IMR-90 (cell line): ENCODE data around the gene LINC00632. TPM values are rescaled to one million over a fixed set of nuclear protein-coding genes. Genes with fewer than 3 reads are reported as not detected.

Source experiments
- ATAC-seq: fragments of 200-7000 bp; cut with Tn5 transposase; 2 replicates; pipeline ENCODE4 v1.9.1; 2020; ENCODE audit warnings: low read depth, mild to moderate bottlenecking, moderate library complexity
- BruUV-seq: library from RNA; stranded (reverse); fragments of 400-500 nt; replicated peaks from 2 replicates; lab custom pipeline; 2021; lab: Mats Ljungman, UMichigan
- CTCF ChIA-PET: fragments of 300-600 bp; formaldehyde crosslinking; extraction: SDS; loops from one replicate; lab custom pipeline; 2021; ENCODE audit warnings: antibody characterized with exemption; lab: Yijun Ruan, JAX
- POLR2A ChIA-PET: fragments of 300-600 bp; sonication (Branson Sonifier 250); formaldehyde crosslinking; loops from one replicate; lab custom pipeline; 2022; ENCODE audit warnings: antibody characterized with exemption; ENCODE audit not compliant: unreplicated experiment; lab: Charles Lee
- DNase-seq: peaks from one replicate; pipeline ENCODE4 v3.0.0; 2013
- H2AFZ ChIP-seq: replicated peaks from 2 replicates; pipeline ENCODE3; 2013; ENCODE audit warnings: low read length, mild to moderate bottlenecking; ENCODE audit not compliant: poor library complexity
- H2AK5ac ChIP-seq: 2 replicates; pipeline ENCODE4 v1.6.1; 2013; ENCODE audit warnings: low read depth, low read length, inconsistent platforms
- H2AK9ac ChIP-seq: replicated peaks from 2 replicates; pipeline ENCODE3; 2013; ENCODE audit warnings: mild to moderate bottlenecking, low read depth, low read length, moderate library complexity; ENCODE audit not compliant: poor library complexity
- H2BK120ac ChIP-seq: 2 replicates; pipeline ENCODE4 v1.6.1; 2013; ENCODE audit warnings: low read depth, low read length, inconsistent platforms
- H2BK15ac ChIP-seq: 3 replicates; pipeline ENCODE4 v1.6.1; 2013; ENCODE audit warnings: low read depth, low read length, inconsistent platforms
- H2BK20ac ChIP-seq: 2 replicates; pipeline ENCODE4 v1.6.1; 2013; ENCODE audit warnings: low read depth, mild to moderate bottlenecking, inconsistent platforms, low read length, moderate library complexity
- H2BK5ac ChIP-seq: 2 replicates; pipeline ENCODE4 v1.6.1; 2013; ENCODE audit warnings: mild to moderate bottlenecking, low read depth, low read length, inconsistent platforms; ENCODE audit not compliant: poor library complexity, severe bottlenecking
- H3K14ac ChIP-seq: replicated peaks from 2 replicates; pipeline ENCODE4 v1.6.1; 2013; ENCODE audit warnings: low read depth, low read length, inconsistent platforms
- H3K18ac ChIP-seq: 2 replicates; pipeline ENCODE4 v1.6.1; 2013; ENCODE audit warnings: low read depth, low read length, control low read depth
- H3K23ac ChIP-seq: 2 replicates; pipeline ENCODE4 v1.6.1; 2013; ENCODE audit warnings: low read depth, low read length, inconsistent platforms
- H3K27ac ChIP-seq: 2 replicates; pipeline ENCODE4 v1.5.1; 2013; ENCODE audit warnings: mild to moderate bottlenecking, control low read depth, low read length; ENCODE audit not compliant: insufficient read depth
- H3K27me3 ChIP-seq: 2 replicates; pipeline ENCODE4 v1.6.1; 2013; ENCODE audit warnings: low read length; ENCODE audit not compliant: control insufficient read depth, insufficient read depth
- H3K36me3 ChIP-seq: 2 replicates; pipeline ENCODE4 v1.6.1; 2013; ENCODE audit warnings: low read length, mixed read lengths; ENCODE audit not compliant: control insufficient read depth, insufficient read depth
- H3K4ac ChIP-seq: 2 replicates; pipeline ENCODE4 v1.6.1; 2013; ENCODE audit warnings: low read depth, low read length, inconsistent platforms
- H3K4me1 ChIP-seq: 2 replicates; pipeline ENCODE4 v1.6.1; 2013; ENCODE audit warnings: low read length, mixed read lengths; ENCODE audit not compliant: control insufficient read depth, insufficient read depth
- H3K4me2 ChIP-seq: 2 replicates; pipeline ENCODE4 v1.6.1; 2013; ENCODE audit warnings: low read depth, mild to moderate bottlenecking, control low read depth, low read length, moderate library complexity
- H3K4me3 ChIP-seq: 2 replicates; pipeline ENCODE4 v1.5.1; 2013; ENCODE audit warnings: low read depth, mild to moderate bottlenecking, control low read depth, low read length, moderate library complexity; ENCODE audit not compliant: insufficient read depth
- H3K56ac ChIP-seq: 2 replicates; pipeline ENCODE4 v1.6.1; 2013; ENCODE audit warnings: low read length, inconsistent platforms; ENCODE audit not compliant: insufficient read depth; ENCODE audit errors: extremely low read depth
- H3K79me1 ChIP-seq, 2 experiments: 2 replicates each; pipeline ENCODE4 v1.6.1; 2013; ENCODE audit warnings: low read length in 2 of 2, inconsistent platforms in 1 of 2, low read depth in 1 of 2
- H3K9ac ChIP-seq: 2 replicates; pipeline ENCODE4 v1.6.1; 2013; ENCODE audit warnings: low read depth, low read length, control low read depth
- H3K9me1 ChIP-seq: 2 replicates; pipeline ENCODE4 v1.6.1; 2013; ENCODE audit warnings: low read length, inconsistent platforms; ENCODE audit not compliant: insufficient read depth
- H3K9me3 ChIP-seq: 2 replicates; pipeline ENCODE4 v1.6.1; 2013; ENCODE audit warnings: low read length; ENCODE audit not compliant: control insufficient read depth, insufficient read depth
- H4K20me1 ChIP-seq: 2 replicates; pipeline ENCODE4 v1.6.1; 2013; ENCODE audit warnings: low read length, inconsistent platforms; ENCODE audit not compliant: insufficient read depth
- H4K5ac ChIP-seq: 2 replicates; pipeline ENCODE4 v1.6.1; 2013; ENCODE audit warnings: mild to moderate bottlenecking, low read depth, low read length, control low read depth
- H4K8ac ChIP-seq, 2 experiments: 2 replicates each; pipeline ENCODE4 v1.6.1; 2013; ENCODE audit warnings: low read depth in 2 of 2, low read length in 2 of 2, control low read depth in 1 of 2, inconsistent platforms in 1 of 2
- H4K91ac ChIP-seq: 2 replicates; pipeline ENCODE4 v1.6.1; 2013; ENCODE audit warnings: low read depth, low read length, inconsistent platforms; ENCODE audit not compliant: insufficient read depth
- CEBPB ChIP-seq: IDR thresholded peaks from 2 replicates; pipeline ENCODE4 v1.6.1; 2012; ENCODE audit warnings: low read depth, low read length, improper control_type of control experiment
- MXI1 ChIP-seq: IDR thresholded peaks from 2 replicates; pipeline ENCODE4 v1.6.1; 2012; ENCODE audit warnings: low read depth, mild to moderate bottlenecking, low read length, moderate library complexity, borderline replicate concordance
- RAD21 ChIP-seq: IDR thresholded peaks from 2 replicates; pipeline ENCODE4 v1.6.1; 2012; ENCODE audit warnings: low read length, improper control_type of control experiment
- SMC3 ChIP-seq: fragments of 150-350 bp; IDR thresholded peaks from 2 replicates; pipeline ENCODE4 v1.6.1; 2016; ENCODE audit warnings: low read depth, mild to moderate bottlenecking, antibody characterized with exemption, low read length, moderate library complexity
- WGBS, 2 experiments: methylation state at CpG; one replicate each; pipeline versions ENCODE4 v1.1.5 to v1.1.7; 2013; ENCODE audit warnings: missing lambda C conversion rate in 2 of 2; ENCODE audit not compliant: insufficient read length in 1 of 2; ENCODE audit errors: extremely low coverage in 2 of 2; 5-methylcytosine and 5-hydroxymethylcytosine counted together
- dilution Hi-C: fragments of 300-500 bp; cut with HindIII; formaldehyde crosslinking; loops from one replicate; pipeline ENCODE4 v1.14.3; 2018; ENCODE audit warnings: low sequenced_read_pairs; ENCODE audit not compliant: unreplicated experiment
- in situ Hi-C: fragments of 300-500 bp; cut with MboI; formaldehyde crosslinking; loops from 3 replicates; pipeline ENCODE4 v1.14.3; 2019; ENCODE audit warnings: low sequenced_read_pairs, inconsistent platforms, mixed read lengths
- intact Hi-C: fragments of 100-400 bp; cut with micrococcal nuclease; formaldehyde crosslinking; loops from 2 replicates; pipeline ENCODE4 v1.10.0; 2022
- polyA plus RNA-seq, 3 experiments: library from polyadenylated mRNA; depleted of rRNA; stranded (reverse); fragments of >200 nt; gene quantifications; 2 replicates each; pipeline ENCODE4 v1.2.3, GENCODE V29; 2012; ENCODE audit warnings: low replicate concordance in 1 of 3
- total RNA-seq: library from RNA; depleted of rRNA; stranded (reverse); fragments of >200 nt; gene quantifications from 2 replicates; pipeline ENCODE4 v1.2.3, GENCODE V29; 2012
- TF ChIP-seq, protein P1 (sequence below): conservative IDR thresholded peaks from 2 replicates; pipeline ENCODE4 v1.5.1; 2012; ENCODE audit warnings: mild to moderate bottlenecking, low read depth, low read length, improper control_type of control experiment
- TF ChIP-seq, protein P2 (sequence below): fragments of 150-350 bp; IDR thresholded peaks from 2 replicates; pipeline ENCODE4 v1.6.1; 2017; ENCODE audit warnings: mild to moderate bottlenecking, antibody characterized with exemption, low read length, low read depth

Gene LINC00632
- total and polyA plus RNA-seq, 2 of the 4 experiments (the other 2 are of a cell fraction): 7.2 to 25.0 TPM

- peak; percentile 57 for DNase-seq
- CTCF ChIA-PET: no interaction called here
Measured at GRCh38 chrX:140733766-140734342, 24.3 kb downstream of the LINC00632 start.

More at GRCh38 chrX:140733766-140734342, 24.3 kb downstream of the LINC00632 start:
- no peak overlapping the region for H3K4ac ChIP-seq
- H2BK20ac ChIP-seq: no peak overlapping the region
- H3K18ac ChIP-seq: no peak overlapping the region
- no peak overlapping the region for H2BK120ac ChIP-seq
- H4K20me1 ChIP-seq: no peaks in the 10 kb centered on the region
- H3K4me2 ChIP-seq: no peak overlapping the region
- intact Hi-C loops: loop anchor here (1.0 to 10.0 kb wide), 3 partner anchors 33 to 679 kb away; no protein-coding TSS in a partner anchor
- dilution Hi-C loops: no loop called here
- H3K27me3 ChIP-seq: no peaks in the 10 kb centered on the region
- in situ Hi-C loops: no loop called here
- no peaks in the 10 kb centered on the region for H3K79me1 ChIP-seq
- no peaks in the 10 kb centered on the region for H3K36me3 ChIP-seq
- no peak overlapping the region for H2AK9ac ChIP-seq
- BruUV-seq: no TSS peak
- no peak overlapping the region for H3K23ac ChIP-seq
- no peak overlapping the region for H2BK5ac ChIP-seq
- no peak overlapping the region for H3K27ac ChIP-seq
- no peak overlapping the region for H3K9ac ChIP-seq
- H4K91ac ChIP-seq: no peak overlapping the region
- H4K5ac ChIP-seq: no peak overlapping the region
- H3K14ac ChIP-seq: no peak overlapping the region
- no CpG with 5 or more reads among the region's 10 CpGs for WGBS, 2 experiments
- POLR2A ChIA-PET: no interaction called here
- ATAC-seq: peak; percentile 98
- no peaks in the 10 kb centered on the region for H3K9me3 ChIP-seq
- no peak overlapping the region for H3K4me3 ChIP-seq
- H2AK5ac ChIP-seq: no peak overlapping the region
- H4K8ac ChIP-seq: no peak overlapping the region
- H2AFZ ChIP-seq: no peak overlapping the region
- H3K9me1 ChIP-seq: no peaks in the 10 kb centered on the region
- no peak overlapping the region for H2BK15ac ChIP-seq
- H3K4me1 ChIP-seq: no peaks in the 10 kb centered on the region
- TF ChIP-seq, protein P1, sequence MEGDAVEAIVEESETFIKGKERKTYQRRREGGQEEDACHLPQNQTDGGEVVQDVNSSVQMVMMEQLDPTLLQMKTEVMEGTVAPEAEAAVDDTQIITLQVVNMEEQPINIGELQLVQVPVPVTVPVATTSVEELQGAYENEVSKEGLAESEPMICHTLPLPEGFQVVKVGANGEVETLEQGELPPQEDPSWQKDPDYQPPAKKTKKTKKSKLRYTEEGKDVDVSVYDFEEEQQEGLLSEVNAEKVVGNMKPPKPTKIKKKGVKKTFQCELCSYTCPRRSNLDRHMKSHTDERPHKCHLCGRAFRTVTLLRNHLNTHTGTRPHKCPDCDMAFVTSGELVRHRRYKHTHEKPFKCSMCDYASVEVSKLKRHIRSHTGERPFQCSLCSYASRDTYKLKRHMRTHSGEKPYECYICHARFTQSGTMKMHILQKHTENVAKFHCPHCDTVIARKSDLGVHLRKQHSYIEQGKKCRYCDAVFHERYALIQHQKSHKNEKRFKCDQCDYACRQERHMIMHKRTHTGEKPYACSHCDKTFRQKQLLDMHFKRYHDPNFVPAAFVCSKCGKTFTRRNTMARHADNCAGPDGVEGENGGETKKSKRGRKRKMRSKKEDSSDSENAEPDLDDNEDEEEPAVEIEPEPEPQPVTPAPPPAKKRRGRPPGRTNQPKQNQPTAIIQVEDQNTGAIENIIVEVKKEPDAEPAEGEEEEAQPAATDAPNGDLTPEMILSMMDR: peak; percentile 84
- TF ChIP-seq MXI1: no peak
- peak; percentile 90 for TF ChIP-seq RAD21
- TF ChIP-seq CEBPB: peak; percentile 81
- TF ChIP-seq SMC3: peak; percentile 56
- TF ChIP-seq, protein P2, sequence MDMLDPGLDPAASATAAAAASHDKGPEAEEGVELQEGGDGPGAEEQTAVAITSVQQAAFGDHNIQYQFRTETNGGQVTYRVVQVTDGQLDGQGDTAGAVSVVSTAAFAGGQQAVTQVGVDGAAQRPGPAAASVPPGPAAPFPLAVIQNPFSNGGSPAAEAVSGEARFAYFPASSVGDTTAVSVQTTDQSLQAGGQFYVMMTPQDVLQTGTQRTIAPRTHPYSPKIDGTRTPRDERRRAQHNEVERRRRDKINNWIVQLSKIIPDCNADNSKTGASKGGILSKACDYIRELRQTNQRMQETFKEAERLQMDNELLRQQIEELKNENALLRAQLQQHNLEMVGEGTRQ: no peak
- no peak overlapping the region for H3K56ac ChIP-seq
